OCI-LY3 (cell line): ENCODE data around the gene FGF22.

Experiments
- H2AFZ ChIP-seq: fragments of 200-600, 300-600 bp; shearing (Covaris generic); 2 replicates; pipeline ENCODE4 v1.6.0; 2014; ENCODE audit warnings: antibody characterized with exemption, low read depth, low read length
- H3K27ac ChIP-seq: fragments of 200-600, 300-600 bp; sonication (generic); 2 replicates; pipeline ENCODE4 v1.5.1; 2014; ENCODE audit warnings: mild to moderate bottlenecking, low read length, moderate library complexity, mixed read lengths
- H3K27me3 ChIP-seq: fragments of 200-600, 300-600 bp; sonication (generic); 2 replicates; pipeline ENCODE4 v1.6.1; 2014; ENCODE audit warnings: low read depth, low read length, mixed read lengths
- H3K36me3 ChIP-seq: fragments of 200-600, 300-600 bp; sonication (generic); replicated peaks from 2 replicates; pipeline ENCODE3; 2014; ENCODE audit warnings: low read depth, low read length, mixed read lengths
- H3K4me1 ChIP-seq: fragments of 300-600, 200-600 bp; sonication (generic); 2 replicates; pipeline ENCODE4 v1.6.1; 2014; ENCODE audit warnings: low read length, mixed read lengths
- H3K4me2 ChIP-seq: fragments of 200-600, 300-600 bp; sonication (generic); 2 replicates; pipeline ENCODE4 v1.6.1; 2014; ENCODE audit warnings: low read length, mixed read lengths
- H3K4me3 ChIP-seq: fragments of 300-600, 200-600 bp; sonication (generic); 2 replicates; pipeline ENCODE4 v1.5.1; 2014; ENCODE audit warnings: antibody characterized with exemption, mild to moderate bottlenecking, low read length, moderate library complexity
- H3K79me2 ChIP-seq: fragments of 300-600, 200-600 bp; shearing (Covaris generic); 2 replicates; pipeline ENCODE4 v1.6.1; 2014; ENCODE audit warnings: mild to moderate bottlenecking, low read length, mixed read lengths
- H3K9ac ChIP-seq: fragments of 300-600, 200-600 bp; shearing (Covaris generic); 2 replicates; pipeline ENCODE4 v1.6.0; 2014; ENCODE audit warnings: mild to moderate bottlenecking, low read length, moderate library complexity
- H3K9me3 ChIP-seq: fragments of 200-600, 300-600 bp; shearing (Covaris generic); 2 replicates; pipeline ENCODE4 v1.6.1; 2014; ENCODE audit warnings: low read length, mixed read lengths; ENCODE audit not compliant: insufficient read depth
- H4K20me1 ChIP-seq: fragments of 200-600, 300-600 bp; sonication (generic); 2 replicates; pipeline ENCODE4 v1.6.1; 2016; ENCODE audit warnings: low read length, mixed read lengths; ENCODE audit not compliant: insufficient read depth
- CTCF ChIP-seq: fragments of 200-600, 300-600 bp; sonication (generic); IDR thresholded peaks from 2 replicates; pipeline ENCODE4 v1.5.1; 2014; ENCODE audit warnings: antibody characterized with exemption, low read length, low read depth
- EZH2phosphoT487 ChIP-seq: fragments of 200-600 bp; shearing (Covaris generic); IDR thresholded peaks from 2 replicates; pipeline ENCODE4 v1.6.1; 2018; ENCODE audit warnings: antibody characterized with exemption, mixed run types, low read depth

FGF22 gene

GRCh38 chr19:615619-616018, 24.1 kb upstream of the FGF22 start:
- TF ChIP-seq EZH2phosphoT487, result no peak
- no peak for TF ChIP-seq CTCF
- Histone ChIP-seq H3K36me3 (peaks cover 41% of the 10 kb centered on the region), H3K4me2 (no peak overlapping the region), H3K79me2 (no peaks in the 10 kb centered on the region), H3K9me3 (no peaks in the 10 kb centered on the region), H3K9ac (no peak overlapping the region), H3K27ac (no peak overlapping the region), H4K20me1 (no peaks in the 10 kb centered on the region), H3K4me3 (no peak overlapping the region), H3K4me1 (no peaks in the 10 kb centered on the region), H2AFZ (no peak overlapping the region), H3K27me3 (no peaks in the 10 kb centered on the region)

DNA sequence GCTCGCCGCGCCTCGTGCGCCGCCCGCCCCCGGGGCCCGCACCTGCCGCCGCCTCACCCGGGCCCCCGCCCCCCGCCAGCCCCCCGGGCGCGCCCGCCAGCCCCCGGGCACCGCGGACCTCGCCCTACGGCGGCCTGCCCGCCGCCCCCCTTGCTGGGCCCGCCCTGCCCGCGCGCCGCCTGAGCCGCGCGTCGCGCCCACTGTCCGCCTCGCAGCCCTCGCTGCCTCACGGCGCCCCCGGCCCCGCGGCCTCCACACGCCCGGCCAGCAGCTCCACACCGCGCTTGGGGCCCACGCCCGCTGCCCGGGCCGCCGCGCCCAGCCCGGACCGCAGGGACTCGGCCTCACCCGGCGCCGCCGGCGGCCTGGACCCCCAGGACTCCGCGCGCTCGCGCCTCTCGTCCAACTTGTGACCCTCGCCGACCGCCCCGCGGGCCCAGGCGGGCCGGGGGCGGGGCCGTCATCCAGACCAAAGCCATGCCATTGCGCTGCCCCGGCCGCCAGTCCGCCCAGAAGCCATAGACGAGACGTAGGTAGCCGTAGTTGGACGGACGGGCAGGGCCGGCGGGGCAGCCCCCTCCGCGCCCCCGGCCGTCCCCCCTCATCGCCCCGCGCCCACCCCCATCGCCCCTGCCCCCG, 23.5 kb upstream of the FGF22 start:
- H2AFZ ChIP-seq, result no peak overlapping the region
- H3K36me3 ChIP-seq, result peaks cover 38% of the 10 kb centered on the region
- TF ChIP-seq EZH2phosphoT487, result no peak
- no peak for TF ChIP-seq CTCF
- no peaks in the 10 kb centered on the region for H4K20me1 ChIP-seq
- no peak overlapping the region for H3K4me2 ChIP-seq
- H3K4me3 ChIP-seq, result no peak overlapping the region
- H3K27ac ChIP-seq, result no peak overlapping the region
- no peak overlapping the region for H3K9ac ChIP-seq
- no peaks in the 10 kb centered on the region for H3K79me2 ChIP-seq
- no peaks in the 10 kb centered on the region for H3K9me3 ChIP-seq
- no peaks in the 10 kb centered on the region for H3K4me1 ChIP-seq
- no peaks in the 10 kb centered on the region for H3K27me3 ChIP-seq

- Histone ChIP-seq H3K36me3 (peaks cover 41% of the 10 kb centered on the region), H3K9me3 (no peaks in the 10 kb centered on the region), H3K4me2 (no peak overlapping the region), H2AFZ (no peak overlapping the region), H3K9ac (no peak overlapping the region), H3K4me3 (no peak overlapping the region), H4K20me1 (no peaks in the 10 kb centered on the region), H3K4me1 (no peaks in the 10 kb centered on the region), H3K27me3 (no peaks in the 10 kb centered on the region), H3K27ac (no peak overlapping the region), H3K79me2 (no peaks in the 10 kb centered on the region)
- no peak for TF ChIP-seq EZH2phosphoT487
- no peak for TF ChIP-seq CTCF
These were observed 22.7 kb upstream of the FGF22 start for GRCh38 chr19:616747-617526.

DNA sequence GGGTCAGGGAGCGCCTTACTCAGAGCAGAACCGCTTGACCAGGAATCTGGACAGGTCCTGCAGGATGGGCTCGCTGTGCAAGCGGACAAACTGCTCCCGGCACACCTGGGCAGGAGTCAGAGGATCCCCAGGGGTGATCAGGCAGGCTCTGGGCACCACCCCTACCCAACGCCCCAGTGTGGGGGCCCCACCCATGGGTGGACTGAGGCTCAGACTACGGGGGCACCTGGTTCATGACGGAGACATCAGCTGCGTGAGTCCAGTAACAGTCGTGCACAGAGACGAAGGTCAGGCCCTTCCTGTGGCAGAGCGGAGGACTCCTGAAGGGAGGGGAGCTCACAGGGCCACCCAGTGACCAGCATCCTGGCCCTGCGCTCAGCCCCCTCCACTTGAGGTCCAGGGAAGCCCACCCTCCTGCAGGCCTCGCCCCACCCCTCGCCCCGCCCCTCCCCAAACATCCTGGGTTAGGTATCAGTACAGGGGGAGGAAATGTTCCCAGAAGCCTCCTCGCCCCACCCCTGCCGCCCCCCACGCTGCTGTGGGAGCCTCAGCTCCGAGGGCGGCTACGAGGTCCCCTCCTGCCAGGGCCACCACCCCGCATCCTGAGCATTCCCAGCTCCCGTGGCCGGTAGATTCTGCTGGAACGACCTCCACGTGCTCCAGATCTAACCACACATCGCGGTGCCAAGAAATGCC, 22.0 kb upstream of the FGF22 start:
- Histone ChIP-seq H3K79me2 (no peaks in the 10 kb centered on the region), H3K27ac (no peak overlapping the region), H3K36me3 (peaks cover 44% of the 10 kb centered on the region), H3K4me2 (no peak overlapping the region), H3K9ac (no peak overlapping the region), H3K4me1 (no peaks in the 10 kb centered on the region), H3K4me3 (no peak overlapping the region), H3K27me3 (no peaks in the 10 kb centered on the region), H4K20me1 (no peaks in the 10 kb centered on the region), H3K9me3 (no peaks in the 10 kb centered on the region), H2AFZ (no peak overlapping the region)
- TF ChIP-seq CTCF (no peak), EZH2phosphoT487 (no peak)
